HL-60 (cell line): ENCODE measurements around the gene QRFP.

Experiments used
- DNase-seq, 2 experiments: peaks; one replicate each; pipeline ENCODE4 v3.0.0-alpha.2; 2010 to 2020; ENCODE audit warnings: low read depth in 1 of 2, low spot score in 1 of 2
- H3K27ac ChIP-seq: fragments of 250-450 bp; sonication (Bioruptor Pico); replicated peaks from 2 replicates; pipeline ENCODE4 v1.5.1; 2020; ENCODE audit warnings: mild to moderate bottlenecking, moderate library complexity
- H3K27me3 ChIP-seq: fragments of 250-450 bp; sonication (Bioruptor Pico); 2 replicates; pipeline ENCODE4 v1.5.1; 2021; ENCODE audit warnings: mild to moderate bottlenecking, moderate library complexity; ENCODE audit not compliant: insufficient read depth, poor library complexity, severe bottlenecking
- H3K4me3 ChIP-seq: replicated peaks from 2 replicates; pipeline ENCODE4 v1.5.1; 2011; ENCODE audit warnings: mild to moderate bottlenecking, control low read depth, low read length; ENCODE audit not compliant: insufficient read depth
- CTCF ChIP-seq: IDR thresholded peaks from one replicate; pipeline ENCODE4 v1.5.1; 2011; ENCODE audit warnings: low read length, control low read depth, inconsistent platforms; ENCODE audit not compliant: insufficient read depth
- GABPA ChIP-seq: IDR thresholded peaks from 2 replicates; pipeline ENCODE4 v1.6.1; 2012; ENCODE audit warnings: low read depth
- POLR2AphosphoS5 ChIP-seq: IDR thresholded peaks from 2 replicates; pipeline ENCODE4 v1.6.1; 2012; ENCODE audit warnings: low read depth
- REST ChIP-seq: IDR thresholded peaks from 2 replicates; pipeline ENCODE4 v1.6.1; 2012; ENCODE audit warnings: low read depth; ENCODE audit not compliant: insufficient replicate concordance
- SPI1 ChIP-seq: IDR thresholded peaks from 2 replicates; pipeline ENCODE4 v1.6.1; 2012; ENCODE audit warnings: low read depth, mild to moderate bottlenecking, borderline replicate concordance

The QRFP gene

GRCh38 chr9:130854835-130855234 lies 41.8 kb downstream of the QRFP start:
- H3K27ac ChIP-seq = no peak overlapping the region
- DNase-seq = no peak
- no peaks in the 10 kb centered on the region for H3K27me3 ChIP-seq
- no peak for TF ChIP-seq POLR2AphosphoS5
- TF ChIP-seq REST = no peak
- no peak for TF ChIP-seq SPI1
- no peak for TF ChIP-seq GABPA
- TF ChIP-seq CTCF = no peak
- H3K4me3 ChIP-seq = no peak overlapping the region

GRCh38 chr9:130854092-130854491 lies 42.5 kb downstream of the QRFP start:
- DNase-seq = no peak
- Histone ChIP-seq H3K27ac (no peak overlapping the region), H3K4me3 (no peak overlapping the region), H3K27me3 (no peaks in the 10 kb centered on the region)
- no peak for TF ChIP-seq SPI1
- TF ChIP-seq CTCF = no peak
- TF ChIP-seq GABPA = no peak
- no peak for TF ChIP-seq POLR2AphosphoS5
- no peak for TF ChIP-seq REST

GRCh38 chr9:130852801-130853200 lies 43.8 kb downstream of the QRFP start:
- DNase-seq = no peak
- no peak for TF ChIP-seq SPI1
- TF ChIP-seq REST = no peak
- TF ChIP-seq GABPA = no peak
- TF ChIP-seq POLR2AphosphoS5 = no peak
- TF ChIP-seq CTCF = no peak
- no peak overlapping the region for H3K27ac ChIP-seq
- no peaks in the 10 kb centered on the region for H3K27me3 ChIP-seq
- H3K4me3 ChIP-seq = no peak overlapping the region
